Middle frontal gyrus (tissue), 1 donor: ENCODE measurements around the gene FKBP7.
"Not testable (repeated sequence)": the region's sequence is repeated elsewhere in the genome, so short reads cannot be mapped to it uniquely, and the experiment has no call there.

Experiments used
- DNase-seq: peaks from one replicate; pipeline ENCODE4 v3.0.0-alpha.2; 2015; ENCODE audit warnings: low spot score; ENCODE audit errors: extremely low spot score

The FKBP7 gene

DNA sequence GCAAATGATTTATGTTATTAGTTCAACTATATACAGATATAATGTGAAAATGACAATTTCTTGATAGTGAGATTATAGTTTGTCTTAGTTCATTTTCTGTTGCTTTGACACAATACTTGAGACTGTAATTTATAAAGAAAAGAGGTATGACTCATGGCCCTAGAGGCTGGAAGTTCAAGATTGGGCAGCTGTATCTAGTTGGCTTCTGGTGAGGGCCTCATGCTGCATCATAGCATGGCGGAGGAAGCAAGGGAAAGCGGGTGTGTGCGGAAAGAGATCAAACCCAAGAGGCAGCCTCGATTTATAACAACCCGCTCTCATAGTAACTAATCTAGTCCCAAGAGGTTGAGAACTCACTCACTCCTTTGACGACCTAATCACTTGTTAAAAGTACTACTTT is 13.2 kb upstream of the FKBP7 start:
- DNase-seq: no peak

DNA sequence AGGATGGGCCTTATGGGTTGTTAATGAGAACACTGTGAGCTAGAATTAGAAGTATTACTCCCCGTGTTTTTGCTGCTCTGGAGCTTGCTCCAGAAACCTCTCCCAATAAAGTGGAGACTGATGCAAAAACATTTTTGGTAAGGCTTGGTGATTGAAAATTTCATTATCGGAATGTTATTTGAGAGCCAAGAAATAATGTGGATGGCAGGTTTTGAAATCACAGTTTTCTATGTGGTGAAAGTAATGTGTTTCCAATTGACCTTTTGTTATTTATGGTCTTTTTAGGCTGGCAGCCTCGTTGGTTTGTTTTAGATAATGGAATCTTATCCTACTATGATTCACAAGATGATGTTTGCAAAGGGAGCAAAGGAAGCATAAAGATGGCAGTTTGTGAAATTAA is 7.0 kb upstream of the FKBP7 start:
- no peak for DNase-seq

DNA sequence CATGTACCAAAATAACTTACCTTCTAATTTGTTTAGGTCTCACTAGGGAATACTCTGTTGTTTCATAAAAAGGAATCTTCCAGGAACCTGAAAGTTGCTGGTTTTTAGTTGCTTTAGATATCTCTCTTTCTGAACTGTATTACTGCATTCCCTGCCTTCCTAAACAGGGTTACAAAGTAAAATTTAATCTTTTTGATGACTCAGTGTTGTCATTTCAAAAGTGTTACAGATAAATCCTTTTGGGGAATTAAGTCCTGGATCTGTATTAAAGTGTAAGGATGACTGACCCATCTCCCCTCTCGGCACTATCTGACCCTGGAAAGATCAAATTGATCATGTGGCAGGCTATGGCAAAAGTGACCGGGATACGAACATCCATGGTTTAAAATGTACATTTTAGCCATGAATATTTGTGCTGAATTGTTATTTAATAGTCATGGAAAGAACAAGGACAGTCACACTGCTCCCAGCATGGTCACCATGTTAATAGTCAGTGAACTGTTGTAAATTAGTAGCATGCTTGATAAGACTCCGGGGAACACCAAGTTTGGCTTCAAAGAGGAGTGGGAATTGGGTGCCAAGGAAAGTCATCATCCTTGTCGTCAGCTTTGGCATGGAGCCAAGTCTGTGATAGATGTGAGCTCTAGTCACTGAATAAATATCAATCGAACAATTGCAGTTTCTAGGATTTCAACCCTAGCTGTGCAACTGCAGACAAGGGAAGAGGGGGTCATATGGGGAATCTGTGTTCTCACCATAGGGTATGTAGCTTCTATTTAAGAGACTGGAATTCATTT is 6.0 kb upstream of the FKBP7 start:
- no peak for DNase-seq

GRCh38 chr2:178482437-178482836 is 4.0 kb upstream of the FKBP7 start:
- no peak for DNase-seq

DNA sequence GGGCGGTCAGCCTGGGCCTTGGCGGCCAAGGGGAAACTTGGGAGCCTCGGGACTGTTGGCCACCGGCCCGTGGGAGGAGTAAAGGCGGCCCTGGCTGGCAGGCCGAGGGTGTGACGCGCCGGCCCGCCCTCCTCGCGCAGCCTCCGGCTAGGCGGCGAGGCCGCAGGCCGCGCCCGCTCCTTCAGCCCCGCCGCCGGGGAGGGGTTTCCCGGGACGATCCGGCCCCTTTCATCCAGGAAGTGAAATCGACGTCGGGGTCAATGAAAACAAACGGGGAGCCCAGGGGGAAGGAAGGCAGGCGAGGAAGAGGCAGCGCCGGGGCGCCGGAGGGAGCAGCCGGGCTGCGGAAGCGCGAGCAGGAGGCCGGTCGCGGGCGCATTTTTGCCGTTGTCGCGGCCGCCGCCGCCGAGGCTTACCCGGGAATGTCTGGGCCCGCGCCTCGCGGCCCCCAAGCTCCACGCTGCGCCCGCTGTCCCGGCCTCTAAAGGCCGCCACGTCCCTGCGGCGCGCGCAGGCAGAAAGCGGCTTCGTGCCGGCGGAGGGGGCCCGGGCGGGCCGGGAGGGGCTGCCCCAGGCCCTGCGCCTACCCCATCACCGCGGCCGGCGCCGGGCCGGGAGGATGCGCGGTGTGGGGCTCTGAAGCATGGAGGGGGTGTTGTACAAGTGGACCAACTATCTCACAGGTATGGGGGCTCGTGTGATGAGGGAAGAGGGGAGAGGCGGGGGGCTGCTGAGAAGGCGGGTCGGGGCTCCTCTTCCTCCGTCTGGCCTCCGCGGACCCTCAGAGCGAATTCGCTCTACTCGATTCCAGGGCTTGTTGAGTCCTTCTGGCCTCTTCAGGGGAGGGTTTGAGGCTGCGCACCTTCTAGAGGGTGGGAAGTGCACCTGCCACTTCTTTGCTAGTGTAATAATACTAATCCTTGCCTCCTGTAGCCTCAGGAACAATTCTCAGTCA is 2.1 kb upstream of the FKBP7 start, which contains the start of gene PLEKHA3:
PLEKHA3 (plus strand) TSS at position 231 of the 955 bp plus-strand sequence; CDS start at position 644, 413 bp downstream.
- peak; percentile 91 for DNase-seq

DNA sequence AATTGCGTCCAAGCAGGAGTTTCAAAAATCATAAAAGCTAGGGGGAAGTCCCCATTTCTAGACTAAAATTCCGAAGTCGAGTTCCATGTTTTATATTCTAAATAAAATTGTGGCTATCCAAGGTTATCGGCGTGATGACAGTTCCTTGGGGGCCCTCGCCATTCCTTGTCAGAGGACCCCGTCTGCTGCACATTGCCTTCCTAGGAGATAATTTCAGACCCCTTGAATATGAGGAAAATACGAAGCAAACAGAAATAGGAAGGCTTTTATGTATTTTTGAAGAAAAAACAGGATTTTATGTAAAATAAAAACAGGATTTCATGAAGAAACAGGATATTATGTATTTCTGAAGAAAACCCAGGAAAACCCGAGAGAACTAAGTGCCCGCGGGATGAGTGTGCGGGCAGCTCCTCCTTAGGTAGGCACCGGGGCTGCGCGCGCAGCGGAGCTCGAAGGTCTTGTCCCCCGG is 1.4 kb upstream of the FKBP7 start:
- no peak for DNase-seq

DNA sequence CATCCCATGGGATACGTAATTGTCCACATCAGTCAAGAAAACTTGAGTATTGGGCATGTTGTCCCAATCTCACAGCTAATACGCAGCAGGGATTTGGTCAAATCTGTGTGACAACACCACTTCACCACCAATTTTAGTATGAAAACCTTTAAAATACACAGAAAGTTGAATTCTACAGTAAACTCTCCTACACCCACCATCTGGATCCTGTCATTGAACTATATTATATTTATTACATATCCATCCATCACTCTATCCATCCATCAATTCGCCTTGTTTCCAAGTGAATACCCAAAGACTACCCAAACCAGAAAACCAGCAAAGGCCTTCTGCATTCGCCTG is 846 bp upstream of the FKBP7 start:
- no peak for DNase-seq

GRCh38 chr2:178478130-178478438 is 316 bp downstream of the FKBP7 start:
- DNase-seq: no peak

DNA sequence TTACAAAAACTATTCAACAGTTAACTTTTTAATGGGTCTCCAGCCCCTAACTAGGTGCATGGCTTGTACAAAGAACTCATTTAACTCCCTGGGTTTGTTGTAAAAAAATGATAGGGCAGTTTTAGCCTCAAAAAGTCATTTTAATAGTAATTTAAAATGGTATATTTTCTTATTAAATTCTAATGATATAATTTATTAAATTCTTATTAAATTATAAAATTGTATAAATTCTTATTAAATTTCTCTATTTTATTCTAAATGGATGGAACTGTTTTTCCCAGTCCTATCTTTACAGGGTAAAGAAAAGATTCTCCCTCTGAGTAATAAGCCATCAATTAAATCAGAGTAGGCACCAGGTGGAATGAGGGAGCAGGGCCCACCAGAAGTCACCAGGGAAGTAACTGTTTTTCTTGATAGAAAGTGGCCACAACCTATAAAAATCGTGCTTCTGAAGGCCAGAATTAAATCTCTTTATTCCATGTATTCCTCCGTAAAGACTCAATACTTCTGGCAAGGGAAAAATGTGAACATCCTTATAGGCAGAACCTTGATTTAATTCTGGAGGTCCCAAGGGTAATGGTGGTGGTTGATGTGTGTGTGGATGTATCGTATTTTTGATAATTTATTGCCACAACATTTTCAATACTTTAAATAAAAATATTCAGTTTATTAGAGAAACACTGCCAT is 814 bp downstream of the FKBP7 start:
- no peak for DNase-seq

DNA sequence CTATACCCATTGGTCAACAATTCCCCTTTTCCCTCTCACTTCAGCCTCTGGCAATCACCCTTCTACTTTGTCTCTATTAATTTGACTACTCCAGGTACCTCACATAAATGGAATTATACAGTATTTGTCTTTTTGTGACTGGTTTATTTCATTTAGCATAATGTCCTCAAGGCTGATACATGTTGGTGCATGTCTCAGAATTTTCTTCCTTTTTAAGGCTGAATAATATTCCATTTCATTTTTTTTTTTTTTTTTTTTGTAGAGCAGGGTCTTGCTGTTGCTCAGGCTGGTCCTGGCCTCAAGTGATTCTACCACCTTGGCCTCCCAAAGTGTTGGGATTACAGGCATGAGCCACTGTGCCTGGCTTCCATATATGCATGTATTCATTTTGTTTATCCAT is 1.9 kb downstream of the FKBP7 start:
- no peak for DNase-seq

- no peak for DNase-seq
Measured at GRCh38 chr2:178474560-178474959, 3.8 kb downstream of the FKBP7 start.

GRCh38 chr2:178473931-178474330 is 4.5 kb downstream of the FKBP7 start:
- no peak for DNase-seq

- DNase-seq: no peak
Measured at GRCh38 chr2:178473373-178473772, 5.0 kb downstream of the FKBP7 start.

GRCh38 chr2:178471313-178471712 is 7.1 kb downstream of the FKBP7 start:
- DNase-seq: not testable (repeated sequence)

- no peak for DNase-seq
Measured at GRCh38 chr2:178469219-178469849, 9.1 kb downstream of the FKBP7 start.

DNA sequence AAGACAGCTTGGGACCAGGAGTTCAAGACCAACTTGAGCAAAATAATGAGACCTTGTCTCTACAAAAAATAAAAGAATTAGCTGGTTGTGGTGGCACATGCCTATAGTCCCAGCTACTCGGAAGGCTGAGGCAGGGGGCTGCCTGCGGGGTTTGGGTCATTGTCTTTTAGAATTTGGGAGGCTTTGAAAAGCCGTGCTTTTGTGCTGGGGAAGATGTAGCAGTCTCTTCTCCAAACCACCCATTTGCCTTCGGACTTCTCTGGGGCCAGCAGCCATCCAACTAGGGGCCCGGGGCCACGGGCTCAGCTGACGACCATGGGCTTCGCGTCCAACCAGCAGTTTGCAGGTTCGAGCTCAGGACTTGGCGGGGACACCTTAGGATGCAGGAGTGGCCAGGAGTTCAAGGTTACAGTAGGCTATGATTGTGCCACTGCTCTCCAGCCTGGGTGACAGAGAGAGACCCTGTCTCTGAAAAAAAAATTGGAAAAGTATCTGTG is 21.0 kb downstream of the FKBP7 start:
- DNase-seq: no peak

GRCh38 chr2:178455947-178456346 is 22.5 kb downstream of the FKBP7 start:
- no peak for DNase-seq

DNA sequence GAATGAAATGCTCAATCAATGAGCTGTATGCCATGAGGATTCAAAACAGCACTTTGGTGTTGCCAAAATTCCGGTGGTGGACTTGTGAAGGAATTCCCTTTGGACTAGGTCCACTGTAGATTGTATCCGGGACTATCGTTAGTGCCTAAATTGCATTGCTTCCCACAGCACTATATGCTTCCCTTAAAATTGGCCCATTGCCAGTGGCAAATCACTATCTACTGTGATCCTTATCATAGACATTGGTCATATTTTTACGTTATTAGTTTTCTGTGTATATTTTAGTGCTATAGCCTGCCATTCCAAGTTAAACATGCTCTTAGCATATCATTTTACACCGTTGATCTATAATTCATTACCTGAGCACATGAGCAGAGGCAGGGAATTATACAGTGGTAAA is 25.5 kb downstream of the FKBP7 start:
- DNase-seq: no peak

DNA sequence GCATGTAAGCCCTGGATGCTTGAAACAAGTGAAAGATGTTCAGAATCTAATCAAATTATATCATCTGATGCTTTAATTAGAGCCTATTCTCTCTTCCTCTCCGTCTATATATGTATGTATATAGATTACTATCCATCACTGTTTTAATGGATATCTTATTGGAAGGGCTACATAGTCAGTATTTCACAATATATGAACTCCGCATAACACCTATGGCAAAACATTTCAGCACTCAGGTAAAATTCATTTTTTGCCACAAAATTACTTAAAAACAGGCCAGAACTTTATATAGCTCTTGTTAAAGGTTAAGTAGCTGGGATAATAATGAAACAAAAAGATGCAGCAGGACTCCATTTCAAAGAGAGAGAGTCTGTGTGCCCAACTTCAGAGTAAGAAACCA is 26.1 kb downstream of the FKBP7 start:
- DNase-seq: no peak

- peak; percentile 94 for DNase-seq
Measured at GRCh38 chr2:178450774-178451525, 27.4 kb downstream of the FKBP7 start, which contains the start of the genes PJVK and PRKRA. Gene PJVK (plus strand): TSS chr2:178451378. CDS start chr2:178453410, 2,032 bp downstream. Gene PRKRA (minus strand): TSS chr2:178451175. CDS start chr2:178451030, 145 bp downstream.

DNA sequence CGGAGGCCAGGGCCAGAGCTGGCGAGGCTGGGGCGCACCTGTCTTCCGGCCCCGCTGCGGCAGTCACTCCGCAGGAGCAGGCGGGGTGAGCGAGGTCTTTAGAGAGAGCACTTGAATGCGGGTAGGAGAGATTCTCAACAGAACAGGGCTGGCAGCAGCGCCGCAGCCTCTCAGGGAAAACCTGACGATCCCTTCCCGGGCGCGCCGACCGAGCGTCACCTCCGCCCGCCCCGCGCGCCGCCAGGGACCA is 28.0 kb downstream of the FKBP7 start:
- DNase-seq: no peak
